CD4-positive, alpha-beta T cell treated with Interleukin-4 for 1 hour (primary cell): ENCODE results near the gene LPCAT3.

ENCODE experiments used
- DNase-seq, 2 donors: peaks; one replicate each; pipeline ENCODE4 v3.0.0-alpha.2; 2020 to 2022

The LPCAT3 gene

GRCh38 chr12:6950811-6951540 lies 67.3 kb downstream of the LPCAT3 start, which contains the start of gene PTPN6:
TSS of gene PTPN6 (plus strand) at chr12:6951356. CDS start at chr12:6951513, 157 bp downstream.
- DNase-seq, result peak; percentile 65 to 77

GRCh38 chr12:6950401-6950801 lies 67.9 kb downstream of the LPCAT3 start:
- DNase-seq, result peak in 1 of 2 donors; percentile 54

- DNase-seq, result peak; percentile 60 to 62
Measured at GRCh38 chr12:6948873-6949594, 69.2 kb downstream of the LPCAT3 start.

GRCh38 chr12:6947615-6948014 lies 70.7 kb downstream of the LPCAT3 start:
- no peak for DNase-seq

GRCh38 chr12:6946920-6947374 lies 71.3 kb downstream of the LPCAT3 start:
- no peak for DNase-seq

GRCh38 chr12:6946033-6946919 lies 72.0 kb downstream of the LPCAT3 start:
- DNase-seq, result peak; percentile 68 to 78

- no peak for DNase-seq
Measured at GRCh38 chr12:6945613-6946012, 72.7 kb downstream of the LPCAT3 start.

GRCh38 chr12:6944381-6945186 lies 73.7 kb downstream of the LPCAT3 start:
- peak; percentile 90 for DNase-seq

GRCh38 chr12:6943722-6944380 lies 74.4 kb downstream of the LPCAT3 start, which contains the start of the genes C12orf57 and RNU7-1:
TSS of gene C12orf57 (plus strand) at chr12:6944022. CDS start at chr12:6944122, 100 bp downstream.
TSS of gene RNU7-1 (plus strand) at chr12:6943816.
- peak; percentile 90 to 92 for DNase-seq

- peak; percentile 93 to 94 for DNase-seq
Measured at GRCh38 chr12:6943389-6943721, 74.9 kb downstream of the LPCAT3 start.

- DNase-seq, result no peak
Measured at GRCh38 chr12:6942331-6942665, 76.0 kb downstream of the LPCAT3 start.

- no peak for DNase-seq
Measured at GRCh38 chr12:6941782-6942181, 76.5 kb downstream of the LPCAT3 start.

GRCh38 chr12:6941267-6941666 lies 77.0 kb downstream of the LPCAT3 start:
- DNase-seq, result no peak

- no peak for DNase-seq
Measured at GRCh38 chr12:6939191-6939540, 79.1 kb downstream of the LPCAT3 start.

GRCh38 chr12:6938353-6939190 lies 79.7 kb downstream of the LPCAT3 start:
- DNase-seq, result no peak

GRCh38 chr12:6937481-6938352 lies 80.6 kb downstream of the LPCAT3 start:
- peak; percentile 96 for DNase-seq

GRCh38 chr12:6936636-6937480 lies 81.4 kb downstream of the LPCAT3 start:
- DNase-seq, result peak in 1 of 2 donors; percentile 59

GRCh38 chr12:6936194-6936635 lies 82.1 kb downstream of the LPCAT3 start:
- no peak for DNase-seq
